Measurements from ENCODE around the gene CUTA.

- no peak for TF ChIP-seq POLR2A (IDR thresholded peaks at IDR 0.05; ENCODE audit: low read length)
- TF ChIP-seq GATA1 (IDR thresholded peaks at IDR 0.05; ENCODE audit: low read depth, low read length) = no peak
Observed at GRCh38 chr6:33380272-33380981, 37.5 kb downstream of the CUTA start.

Data from erythroblast (primary cell).